ENCODE measurements around the gene MPV17. TPM values are rescaled to one million over a fixed set of nuclear protein-coding genes. Genes with fewer than 3 reads are reported as not detected.
"Not testable (repeated sequence)": the region's sequence is repeated elsewhere in the genome, so short reads cannot be mapped to it uniquely, and the experiment has no call there.

The MPV17 gene
- polyA plus RNA-seq, 1 experiment = 177 TPM

GRCh38 chr2:27320958-27321543 is 1.8 kb downstream of the MPV17 start:
- H3K36me3 ChIP-seq (ENCODE audit: control insufficient read depth, insufficient read depth, low read length) = peaks cover 6% of the 10 kb centered on the region
- no peaks in the 10 kb centered on the region for H3K27me3 ChIP-seq (ENCODE audit: control insufficient read depth, insufficient read depth, low read length)
- DNase-seq (ENCODE audit: low read depth) = peak; percentile 95
- H3K4me3 ChIP-seq (ENCODE audit: low read depth, low read length) = no peak overlapping the region
- CTCF ChIA-PET = interaction anchor here (0.7 to 6.1 kb wide), 5 partner anchors 9 to 129 kb away, joined by 3 to 34 read pairs (median 4); partner anchors contain the start of gene EIF2B4
- TF ChIP-seq, protein P1, sequence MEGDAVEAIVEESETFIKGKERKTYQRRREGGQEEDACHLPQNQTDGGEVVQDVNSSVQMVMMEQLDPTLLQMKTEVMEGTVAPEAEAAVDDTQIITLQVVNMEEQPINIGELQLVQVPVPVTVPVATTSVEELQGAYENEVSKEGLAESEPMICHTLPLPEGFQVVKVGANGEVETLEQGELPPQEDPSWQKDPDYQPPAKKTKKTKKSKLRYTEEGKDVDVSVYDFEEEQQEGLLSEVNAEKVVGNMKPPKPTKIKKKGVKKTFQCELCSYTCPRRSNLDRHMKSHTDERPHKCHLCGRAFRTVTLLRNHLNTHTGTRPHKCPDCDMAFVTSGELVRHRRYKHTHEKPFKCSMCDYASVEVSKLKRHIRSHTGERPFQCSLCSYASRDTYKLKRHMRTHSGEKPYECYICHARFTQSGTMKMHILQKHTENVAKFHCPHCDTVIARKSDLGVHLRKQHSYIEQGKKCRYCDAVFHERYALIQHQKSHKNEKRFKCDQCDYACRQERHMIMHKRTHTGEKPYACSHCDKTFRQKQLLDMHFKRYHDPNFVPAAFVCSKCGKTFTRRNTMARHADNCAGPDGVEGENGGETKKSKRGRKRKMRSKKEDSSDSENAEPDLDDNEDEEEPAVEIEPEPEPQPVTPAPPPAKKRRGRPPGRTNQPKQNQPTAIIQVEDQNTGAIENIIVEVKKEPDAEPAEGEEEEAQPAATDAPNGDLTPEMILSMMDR (IDR thresholded peaks at IDR 0.05; ENCODE audit: insufficient read depth, low read depth, low read length) = peak; percentile 79
- POLR2A ChIA-PET = no interaction called here

DNA sequence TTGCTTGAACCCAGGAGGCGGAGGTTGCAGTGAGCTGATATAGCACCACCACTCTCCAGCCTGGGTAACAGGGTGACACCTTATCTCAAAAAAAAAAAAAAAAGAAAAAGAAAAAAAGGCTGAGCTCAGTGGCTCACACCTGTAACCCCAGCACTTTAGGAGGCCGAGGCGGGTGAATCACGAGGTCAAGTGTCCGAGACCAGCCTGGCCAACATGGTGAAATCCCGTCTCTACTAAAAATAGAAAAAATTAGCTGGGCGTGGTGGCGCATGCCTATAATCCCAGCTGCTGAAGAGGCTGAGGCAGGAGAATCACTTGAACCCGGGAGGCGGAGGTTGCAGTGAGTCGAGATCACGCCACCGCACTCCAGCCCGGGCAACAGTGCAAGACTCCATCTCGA is 3.1 kb downstream of the MPV17 start:
- POLR2A ChIA-PET; H3K4me3 ChIP-seq (ENCODE audit: low read depth, low read length); DNase-seq (ENCODE audit: low read depth); H3K36me3 ChIP-seq (ENCODE audit: control insufficient read depth, insufficient read depth, low read length); H3K27me3 ChIP-seq (ENCODE audit: control insufficient read depth, insufficient read depth, low read length): not testable (repeated sequence)
- CTCF ChIA-PET = interaction anchor here (1.4 to 6.1 kb wide), 3 partner anchors 16 to 128 kb away, joined by 3 to 34 read pairs (median 5); partner anchors contain the start of gene EIF2B4

GRCh38 chr2:27316655-27317412 is 6.1 kb downstream of the MPV17 start:
- no peak for DNase-seq (ENCODE audit: low read depth)
- CTCF ChIA-PET = interaction anchor here (0.8 to 1.1 kb wide), 2 partner anchors 15 to 37 kb away, joined by 4 read pairs; no protein-coding TSS in a partner anchor

GRCh38 chr2:27315122-27315521 is 7.8 kb downstream of the MPV17 start:
- no peak for DNase-seq (ENCODE audit: low read depth)
- Histone ChIP-seq H3K36me3 (ENCODE audit: control insufficient read depth, insufficient read depth, low read length) (peaks cover 11% of the 10 kb centered on the region), H3K4me3 (ENCODE audit: low read depth, low read length) (no peak overlapping the region), H3K27me3 (ENCODE audit: control insufficient read depth, insufficient read depth, low read length) (no peaks in the 10 kb centered on the region)
- POLR2A ChIA-PET = interaction anchor here (0.5 kb wide), 1 partner anchor 22 kb away, joined by 12 read pairs; no protein-coding TSS in a partner anchor
- TF ChIP-seq, protein P1 (IDR thresholded peaks at IDR 0.05; ENCODE audit: insufficient read depth, low read depth, low read length) = no peak
- CTCF ChIA-PET = no interaction called here

More at GRCh38 chr2:27316655-27317412, 6.1 kb downstream of the MPV17 start:
- POLR2A ChIA-PET = no interaction called here
- Histone ChIP-seq H3K27me3 (ENCODE audit: control insufficient read depth, insufficient read depth, low read length) (no peaks in the 10 kb centered on the region), H3K36me3 (ENCODE audit: control insufficient read depth, insufficient read depth, low read length) (peaks cover 6% of the 10 kb centered on the region), H3K4me3 (ENCODE audit: low read depth, low read length) (no peak overlapping the region)
- TF ChIP-seq, protein P1 (IDR thresholded peaks at IDR 0.05; ENCODE audit: insufficient read depth, low read depth, low read length) = no peak

- DNase-seq (ENCODE audit: low read depth) = no peak
- no peaks in the 10 kb centered on the region for H3K27me3 ChIP-seq (ENCODE audit: control insufficient read depth, insufficient read depth, low read length)
- TF ChIP-seq, protein P1 (IDR thresholded peaks at IDR 0.05; ENCODE audit: insufficient read depth, low read depth, low read length) = no peak
- no peak overlapping the region for H3K4me3 ChIP-seq (ENCODE audit: low read depth, low read length)
- ChIA-PET CTCF (interaction anchor here (1.3 kb wide), 1 partner anchor 12 kb away, joined by 9 read pairs; no protein-coding TSS in a partner anchor), POLR2A (interaction anchor here (0.5 to 0.6 kb wide), 2 partner anchors 22 to 49 kb away, joined by 3 to 12 read pairs; no protein-coding TSS in a partner anchor)
- H3K36me3 ChIP-seq (ENCODE audit: control insufficient read depth, insufficient read depth, low read length) = peaks cover 11% of the 10 kb centered on the region
Observed at GRCh38 chr2:27314709-27315108, 8.2 kb downstream of the MPV17 start.

Measured in BJ (cell line).